Measurements from ENCODE around the gene TPK1.

- TF ChIP-seq CTCF (IDR thresholded peaks at IDR 0.05; ENCODE audit: insufficient read depth, low read depth, low read length) (no peak), EZH2 (IDR thresholded peaks at IDR 0.05; ENCODE audit: insufficient read depth, low read length) (no peak)
These were observed 105.6 kb downstream of the TPK1 start for GRCh38 chr7:144730224-144730623.

All from astrocyte (in vitro differentiated cells and primary cell).